HG02885 (cell line): ENCODE data around the gene DCUN1D2.
A peak's percentile ranks its signal among the peaks of the same experiment; 100 is the strongest.
"Not testable (repeated sequence)": the region's sequence is repeated elsewhere in the genome, so short reads cannot be mapped to it uniquely, and the experiment has no call there.

ENCODE experiments used
- ATAC-seq: cut with Tn5 transposase; IDR thresholded peaks from one replicate; pipeline ENCODE4 v1.9.1; 2021; ENCODE audit warnings: mild to moderate bottlenecking; ENCODE audit not compliant: unreplicated experiment, poor library complexity

The DCUN1D2 gene

GRCh38 chr13:113493315-113493951 lies 2.9 kb upstream of the DCUN1D2 start:
- ATAC-seq: peak; percentile 24

DNA sequence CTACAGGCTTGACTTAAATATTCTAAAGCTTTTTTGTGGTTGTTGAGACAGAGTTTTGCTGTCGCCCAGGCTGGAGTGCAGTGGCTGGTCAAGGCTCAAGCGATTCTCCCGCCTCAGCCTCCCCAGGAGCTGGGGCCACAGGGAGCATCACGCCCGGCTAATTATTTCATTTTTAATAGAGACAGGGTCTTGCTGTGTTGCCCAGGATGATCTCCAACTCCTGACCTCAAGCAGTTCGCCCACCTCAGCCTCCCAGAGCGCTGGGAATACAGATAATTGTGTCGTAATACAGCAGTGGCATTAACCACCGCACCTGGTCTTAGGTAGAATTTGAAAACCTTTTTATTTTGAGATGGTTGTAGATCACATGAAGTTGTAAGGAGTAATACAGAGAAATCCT lies 1.5 kb upstream of the DCUN1D2 start:
- ATAC-seq: no peak

GRCh38 chr13:113491418-113491883 lies 940 bp upstream of the DCUN1D2 start:
- ATAC-seq: no peak

GRCh38 chr13:113489549-113490495 lies 689 bp downstream of the DCUN1D2 start:
- ATAC-seq: peak; percentile 18

GRCh38 chr13:113489171-113489548 lies 1.4 kb downstream of the DCUN1D2 start:
- ATAC-seq: no peak

DNA sequence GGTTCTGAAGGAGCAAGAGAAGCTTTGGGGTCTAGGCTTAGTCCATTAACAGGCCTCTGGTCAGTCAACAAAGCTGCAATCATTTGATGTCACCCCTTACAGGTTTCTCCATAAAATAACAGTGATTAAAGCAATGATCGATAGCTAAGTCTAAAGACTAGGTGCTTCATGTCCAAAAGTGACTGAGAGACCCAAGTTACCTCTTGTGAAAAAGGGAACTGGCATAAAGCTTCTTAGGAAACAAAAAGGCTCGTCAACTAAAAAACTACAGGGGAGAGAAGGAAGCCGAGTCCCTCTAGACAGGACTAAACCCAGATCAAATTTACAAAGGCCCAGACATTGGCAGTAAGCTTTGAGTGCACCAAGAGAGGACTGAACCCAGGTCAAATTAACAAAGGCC lies 2.2 kb downstream of the DCUN1D2 start:
- no peak for ATAC-seq

DNA sequence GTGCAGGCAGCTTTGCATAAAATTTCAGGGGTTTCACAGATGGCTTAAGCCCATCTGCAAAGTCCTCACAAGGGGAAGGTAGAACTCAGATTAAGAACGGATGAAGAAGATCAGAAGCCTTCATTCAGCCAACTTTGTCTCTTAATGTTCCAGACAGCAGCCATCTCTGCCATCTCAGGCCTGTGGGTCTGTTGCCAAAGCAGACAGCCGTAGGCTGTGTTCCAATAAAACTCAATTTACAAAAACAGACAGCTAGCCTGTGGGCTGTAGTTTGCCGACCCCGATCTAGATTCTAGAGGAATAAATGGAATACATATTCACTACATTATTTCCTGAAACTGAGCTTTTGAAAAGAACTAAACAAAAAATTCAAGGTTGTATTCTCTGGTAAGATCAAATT lies 3.8 kb downstream of the DCUN1D2 start:
- no peak for ATAC-seq

DNA sequence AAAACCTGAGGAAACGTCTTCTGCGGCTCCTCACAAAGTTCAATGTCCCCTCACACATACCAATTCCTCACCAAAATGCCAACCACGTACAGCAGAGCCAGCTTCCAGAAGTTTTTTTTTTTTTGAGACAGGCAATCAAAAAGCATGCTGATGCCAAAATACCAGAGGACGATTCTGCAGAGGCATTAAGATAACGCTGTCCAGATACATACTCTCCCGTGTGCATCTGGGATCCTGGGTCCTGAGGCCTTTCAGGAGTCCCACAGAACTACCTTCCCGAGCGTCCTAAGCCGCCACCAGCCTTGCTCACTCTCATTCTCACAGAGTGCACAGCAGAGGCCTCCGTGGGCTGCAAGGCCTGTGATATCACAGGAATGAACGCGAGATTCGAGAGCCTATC lies 5.0 kb downstream of the DCUN1D2 start:
- no peak for ATAC-seq

DNA sequence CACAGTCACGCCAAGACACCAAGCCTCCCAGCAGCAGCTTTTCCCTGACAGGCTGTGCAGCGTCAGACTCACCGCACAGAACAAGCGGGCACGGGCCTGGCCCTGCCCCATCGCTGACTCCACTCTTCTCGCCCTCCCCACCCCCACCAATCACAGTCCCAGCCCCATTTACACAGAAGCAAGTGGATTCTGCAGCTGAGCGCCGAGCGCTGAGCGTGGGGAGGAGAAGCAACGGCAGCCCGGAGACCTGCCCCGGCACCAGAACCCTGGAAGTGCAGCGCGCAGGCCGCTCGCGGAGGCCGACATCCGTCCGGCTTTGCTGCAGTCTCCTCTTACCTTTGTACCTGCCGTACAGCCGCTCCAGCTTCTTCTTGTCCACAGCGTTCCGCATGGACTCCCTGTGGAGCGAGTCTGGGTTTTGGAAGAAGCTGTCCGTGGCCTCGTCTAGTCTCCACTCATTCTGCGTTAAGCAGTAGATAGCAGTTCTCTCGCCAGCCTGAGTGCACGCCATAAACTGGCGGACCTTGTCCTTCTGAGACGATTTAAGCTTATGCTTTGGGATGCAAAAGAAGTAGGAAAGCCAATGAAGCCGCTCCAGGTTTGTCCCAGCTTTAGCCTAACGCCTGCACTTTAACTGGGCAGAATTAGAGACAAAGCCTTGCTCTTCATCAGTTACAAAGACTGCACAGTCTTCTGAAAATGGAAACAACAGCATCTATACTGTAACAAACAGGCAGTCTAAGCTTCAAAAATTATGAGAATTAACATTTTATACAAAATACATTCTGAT lies 6.8 kb downstream of the DCUN1D2 start:
- ATAC-seq: no peak

GRCh38 chr13:113483081-113483480 lies 7.4 kb downstream of the DCUN1D2 start:
- no peak for ATAC-seq

- no peak for ATAC-seq
Observed at GRCh38 chr13:113479179-113479578, 11.3 kb downstream of the DCUN1D2 start.

GRCh38 chr13:113477724-113478123 lies 12.8 kb downstream of the DCUN1D2 start:
- no peak for ATAC-seq

- ATAC-seq: no peak
Observed at GRCh38 chr13:113476811-113477210, 13.7 kb downstream of the DCUN1D2 start.

- ATAC-seq: no peak
Observed at GRCh38 chr13:113475911-113476310, 14.6 kb downstream of the DCUN1D2 start.

DNA sequence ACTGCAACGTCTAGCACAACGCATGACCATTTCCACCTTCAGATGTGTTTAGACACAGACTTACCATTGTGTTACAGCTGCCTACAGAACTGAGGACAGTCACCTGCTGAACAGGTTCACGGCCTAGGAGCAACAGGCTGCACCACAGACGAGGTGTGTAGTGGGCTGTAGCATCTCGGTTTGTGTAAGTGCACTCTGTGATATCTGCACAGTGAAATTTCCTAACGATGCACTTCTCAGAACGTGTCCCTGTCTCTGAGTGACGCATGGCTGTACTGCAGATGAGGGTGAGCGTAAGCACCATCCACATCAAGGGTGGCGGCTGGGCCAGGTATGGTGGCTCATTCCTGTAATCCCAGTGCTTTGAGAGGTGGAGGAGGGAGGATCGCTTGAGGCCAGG lies 15.2 kb downstream of the DCUN1D2 start:
- ATAC-seq: no peak

DNA sequence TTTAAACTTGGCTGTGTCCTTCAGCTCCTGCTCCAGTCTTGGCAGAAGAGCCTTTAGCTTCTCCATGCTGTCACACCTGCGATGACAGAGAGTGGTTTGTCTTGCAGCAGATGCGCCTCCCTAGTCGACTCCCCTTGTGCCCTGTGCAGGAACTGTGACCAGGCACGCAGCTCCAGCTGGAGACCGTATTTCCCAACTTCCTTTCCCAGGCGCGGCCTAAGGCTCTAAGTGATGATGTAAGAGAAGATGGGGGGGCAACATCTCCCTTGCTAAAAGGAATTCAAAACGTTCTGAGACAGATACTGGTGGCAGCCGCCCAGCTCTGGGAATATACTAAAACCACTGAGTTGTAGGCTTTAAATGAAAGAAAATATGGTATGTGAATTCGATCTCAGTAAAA lies 16.3 kb downstream of the DCUN1D2 start:
- no peak for ATAC-seq

GRCh38 chr13:113472355-113473025 lies 18.0 kb downstream of the DCUN1D2 start:
- no peak for ATAC-seq

- no peak for ATAC-seq
Observed at GRCh38 chr13:113471844-113472243, 18.7 kb downstream of the DCUN1D2 start.

- not testable (repeated sequence) for ATAC-seq
Observed at GRCh38 chr13:113470635-113471163, 19.8 kb downstream of the DCUN1D2 start.

- ATAC-seq: no peak
Observed at GRCh38 chr13:113470073-113470472, 20.4 kb downstream of the DCUN1D2 start.
